ENCODE results near the gene MACROD1. TPM values are rescaled to one million over a fixed set of nuclear protein-coding genes. Genes with fewer than 3 reads are reported as not detected.
A peak's percentile ranks its signal among the peaks of the same experiment; 100 is the strongest.

MACROD1 gene
- total RNA-seq, 4 donors from 2014 or later, result 30.6 to 45.0 (median 35.0) TPM

GRCh38 chr11:64151337-64151736 is 14.6 kb downstream of the MACROD1 start:
- Histone ChIP-seq H3K4me3 (no peak overlapping the region), H3K27ac (no peak overlapping the region), H3K9me3 (no peaks in the 10 kb centered on the region), H3K4me1 (peaks cover 0 to 26% (median 10%) of the 10 kb centered on the region in 4 donors), H3K27me3 (no peaks in the 10 kb centered on the region), H3K36me3 (peaks cover 0 to 5% (median 0%) of the 10 kb centered on the region in 3 donors)
- TF ChIP-seq, protein P1, sequence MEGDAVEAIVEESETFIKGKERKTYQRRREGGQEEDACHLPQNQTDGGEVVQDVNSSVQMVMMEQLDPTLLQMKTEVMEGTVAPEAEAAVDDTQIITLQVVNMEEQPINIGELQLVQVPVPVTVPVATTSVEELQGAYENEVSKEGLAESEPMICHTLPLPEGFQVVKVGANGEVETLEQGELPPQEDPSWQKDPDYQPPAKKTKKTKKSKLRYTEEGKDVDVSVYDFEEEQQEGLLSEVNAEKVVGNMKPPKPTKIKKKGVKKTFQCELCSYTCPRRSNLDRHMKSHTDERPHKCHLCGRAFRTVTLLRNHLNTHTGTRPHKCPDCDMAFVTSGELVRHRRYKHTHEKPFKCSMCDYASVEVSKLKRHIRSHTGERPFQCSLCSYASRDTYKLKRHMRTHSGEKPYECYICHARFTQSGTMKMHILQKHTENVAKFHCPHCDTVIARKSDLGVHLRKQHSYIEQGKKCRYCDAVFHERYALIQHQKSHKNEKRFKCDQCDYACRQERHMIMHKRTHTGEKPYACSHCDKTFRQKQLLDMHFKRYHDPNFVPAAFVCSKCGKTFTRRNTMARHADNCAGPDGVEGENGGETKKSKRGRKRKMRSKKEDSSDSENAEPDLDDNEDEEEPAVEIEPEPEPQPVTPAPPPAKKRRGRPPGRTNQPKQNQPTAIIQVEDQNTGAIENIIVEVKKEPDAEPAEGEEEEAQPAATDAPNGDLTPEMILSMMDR (IDR thresholded peaks at IDR 0.05), result no peak
- TF ChIP-seq POLR2A (IDR thresholded peaks at IDR 0.05) (no peak), EP300 (IDR thresholded peaks at IDR 0.05) (no peak)
- 87 to 91% methylated on average over 7 to 8 of the region's 8 CpGs for WGBS, 2 donors
- no peak for DNase-seq (ENCODE audit: low spot score in 2 of 2)

DNA sequence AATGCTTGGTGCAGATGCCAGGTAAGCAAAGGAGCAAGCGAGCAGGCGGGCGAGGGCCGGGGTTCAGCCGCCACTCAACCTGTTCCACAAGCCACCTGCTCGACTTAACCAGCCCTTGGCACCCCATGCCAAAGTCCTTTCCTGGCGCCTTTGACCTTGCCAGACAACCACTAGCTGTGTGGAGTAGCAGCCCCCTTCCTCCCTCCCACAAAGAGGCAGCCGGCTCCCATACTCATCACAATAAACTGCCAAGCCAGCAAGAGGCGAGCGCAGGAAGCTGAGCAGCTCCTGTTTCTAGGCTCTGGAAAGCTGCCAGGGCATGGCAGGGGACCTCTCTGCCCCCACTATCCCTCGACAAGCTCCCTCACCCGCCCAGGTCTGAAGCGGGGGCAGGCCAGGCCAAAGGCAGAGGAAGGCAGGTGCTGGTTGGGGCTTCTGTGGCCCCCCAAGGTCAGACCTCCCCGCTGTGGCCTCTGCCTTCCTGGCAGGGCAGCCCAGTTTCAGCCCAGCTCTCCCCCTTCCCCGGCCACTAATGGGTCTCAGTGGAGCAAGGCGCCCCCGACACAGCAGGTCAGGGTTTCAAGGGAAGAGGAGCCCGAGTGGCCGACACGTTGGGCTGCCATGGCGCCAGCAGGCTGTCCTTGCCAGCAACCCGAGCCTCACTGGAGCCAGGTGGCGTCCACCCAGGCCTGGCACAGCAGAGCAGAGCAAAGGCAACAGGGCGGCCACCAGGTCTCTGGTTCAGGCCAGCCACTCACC is 15.3 kb downstream of the MACROD1 start:
- peaks cover 0 to 26% (median 10%) of the 10 kb centered on the region in 4 donors for H3K4me1 ChIP-seq
- no peak for DNase-seq (ENCODE audit: low spot score in 2 of 2)
- no peak overlapping the region for H3K27ac ChIP-seq
- H3K4me3 ChIP-seq, result no peak overlapping the region
- no peaks in the 10 kb centered on the region for H3K9me3 ChIP-seq
- H3K27me3 ChIP-seq, result no peaks in the 10 kb centered on the region
- H3K36me3 ChIP-seq, result peaks cover 0 to 5% (median 0%) of the 10 kb centered on the region in 3 donors
- TF ChIP-seq EP300 (IDR thresholded peaks at IDR 0.05) (no peak), POLR2A (IDR thresholded peaks at IDR 0.05) (no peak)
- TF ChIP-seq, protein P1 (IDR thresholded peaks at IDR 0.05), result no peak
- WGBS, 2 donors, result 69 to 81% methylated on average over 13 to 18 of the region's 24 CpGs

- H3K9me3 ChIP-seq, result no peaks in the 10 kb centered on the region
- no peak overlapping the region for H3K4me3 ChIP-seq
- peaks cover 0 to 26% (median 10%) of the 10 kb centered on the region in 4 donors for H3K4me1 ChIP-seq
- no peak overlapping the region for H3K27ac ChIP-seq
- TF ChIP-seq, protein P1 (IDR thresholded peaks at IDR 0.05), result no peak
- TF ChIP-seq EP300 (IDR thresholded peaks at IDR 0.05) (no peak), POLR2A (IDR thresholded peaks at IDR 0.05) (no peak)
- H3K27me3 ChIP-seq, result no peaks in the 10 kb centered on the region
- 88 to 95% methylated on average over 15 of the region's 15 CpGs for WGBS, 2 donors
- H3K36me3 ChIP-seq, result peaks cover 0 to 5% (median 0%) of the 10 kb centered on the region in 3 donors
- DNase-seq (ENCODE audit: low spot score in 2 of 2), result no peak
Observed at GRCh38 chr11:64150051-64150450, 15.9 kb downstream of the MACROD1 start.

DNA sequence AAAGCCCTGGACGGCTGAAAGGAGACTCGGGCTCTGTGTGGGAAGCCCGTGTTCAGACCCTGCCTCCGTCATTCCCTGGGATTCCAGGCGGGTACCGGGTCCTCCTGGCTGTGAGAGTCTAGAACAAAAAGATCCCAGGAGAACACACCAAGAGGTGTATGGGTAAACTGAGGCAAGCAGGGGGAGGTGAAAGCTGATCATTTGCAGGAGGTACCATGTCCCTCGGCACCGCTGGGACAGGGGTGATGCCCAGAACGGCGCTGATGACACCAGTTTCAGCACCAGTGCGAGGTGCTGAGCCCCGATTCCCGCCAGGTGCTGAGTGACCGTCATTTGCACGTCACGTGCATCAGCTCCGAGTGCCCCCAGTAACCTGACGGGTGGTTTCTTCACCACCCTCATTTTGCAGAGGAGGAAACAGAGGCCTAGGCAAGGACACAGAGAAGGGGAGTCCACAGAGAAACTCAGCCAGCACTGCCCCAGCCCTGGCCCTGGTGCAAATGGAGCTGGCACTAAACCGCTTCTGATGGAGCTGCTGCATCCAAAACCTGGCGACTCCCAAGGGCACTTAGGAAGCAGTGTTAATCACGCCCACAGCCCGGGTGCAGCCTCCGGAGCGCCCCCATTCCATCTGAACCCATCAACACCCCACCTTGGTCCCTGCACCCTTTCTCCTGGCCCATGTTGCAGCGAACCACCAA is 16.8 kb downstream of the MACROD1 start:
- no peak overlapping the region for H3K4me3 ChIP-seq
- 77% methylated on average over 25 of the region's 25 CpGs for WGBS, 2 donors
- no peak for DNase-seq (ENCODE audit: low spot score in 2 of 2)
- H3K36me3 ChIP-seq, result peaks cover 0 to 5% (median 0%) of the 10 kb centered on the region in 3 donors
- TF ChIP-seq POLR2A (IDR thresholded peaks at IDR 0.05) (no peak), EP300 (IDR thresholded peaks at IDR 0.05) (no peak)
- TF ChIP-seq, protein P1 (IDR thresholded peaks at IDR 0.05), result peak in 1 of 5 experiments; percentile 19
- peaks cover 0 to 26% (median 10%) of the 10 kb centered on the region in 4 donors for H3K4me1 ChIP-seq
- no peaks in the 10 kb centered on the region for H3K27me3 ChIP-seq
- no peaks in the 10 kb centered on the region for H3K9me3 ChIP-seq
- peak overlapping the region in 2 of 4 donors; percentile 77 to 83 for H3K27ac ChIP-seq
